A549 (cell line): Measurements from ENCODE around the gene CATSPERE.

Source experiments
- POLR2A ChIP-seq: IDR thresholded peaks from 2 replicates; pipeline ENCODE4 v1.6.1; 2012; ENCODE audit warnings: mild to moderate bottlenecking, low read length
- POLR2AphosphoS2 ChIP-seq: conservative IDR thresholded peaks from 2 replicates; pipeline ENCODE4 v1.6.1; 2012; ENCODE audit warnings: low read length, improper control_type of control experiment, inconsistent platforms
- SMC3 ChIP-seq: fragments of >200 bp; sonication (Bioruptor Twin); formaldehyde crosslinking; IDR thresholded peaks from 3 replicates; pipeline ENCODE4 v1.6.1; 2018; ENCODE audit warnings: inconsistent platforms
- TF ChIP-seq, protein P1 (sequence below): IDR thresholded peaks from 2 replicates; pipeline ENCODE4 v1.6.1; 2012
- TF ChIP-seq, protein P2 (sequence below): fragments of >200 bp; sonication (Bioruptor Twin); formaldehyde crosslinking; IDR thresholded peaks from 3 replicates; pipeline ENCODE4 v1.5.1; 2016

DNA sequence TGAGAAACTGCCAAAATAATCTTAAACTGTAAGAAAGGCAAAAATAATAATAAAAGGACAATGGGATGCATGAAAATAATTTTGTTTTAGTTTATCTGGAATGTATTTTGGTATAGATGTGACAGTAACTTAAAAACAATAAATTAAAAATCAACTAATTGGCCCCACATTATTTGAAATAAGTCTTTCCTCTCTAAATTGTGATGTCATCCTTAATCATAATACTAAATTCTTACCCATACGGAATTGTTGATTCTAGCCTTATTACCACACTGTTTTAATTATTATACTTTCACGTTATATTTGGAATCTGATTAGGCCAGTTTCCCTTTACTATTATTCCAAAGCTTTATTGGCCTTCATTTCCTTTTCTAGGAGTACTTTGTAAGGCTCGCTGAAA lies 199.5 kb downstream of the CATSPERE start:
- TF ChIP-seq SMC3, result no peak
- TF ChIP-seq POLR2A, result no peak
- TF ChIP-seq, protein P1, sequence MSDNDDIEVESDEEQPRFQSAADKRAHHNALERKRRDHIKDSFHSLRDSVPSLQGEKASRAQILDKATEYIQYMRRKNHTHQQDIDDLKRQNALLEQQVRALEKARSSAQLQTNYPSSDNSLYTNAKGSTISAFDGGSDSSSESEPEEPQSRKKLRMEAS, result no peak
- TF ChIP-seq, protein P2, sequence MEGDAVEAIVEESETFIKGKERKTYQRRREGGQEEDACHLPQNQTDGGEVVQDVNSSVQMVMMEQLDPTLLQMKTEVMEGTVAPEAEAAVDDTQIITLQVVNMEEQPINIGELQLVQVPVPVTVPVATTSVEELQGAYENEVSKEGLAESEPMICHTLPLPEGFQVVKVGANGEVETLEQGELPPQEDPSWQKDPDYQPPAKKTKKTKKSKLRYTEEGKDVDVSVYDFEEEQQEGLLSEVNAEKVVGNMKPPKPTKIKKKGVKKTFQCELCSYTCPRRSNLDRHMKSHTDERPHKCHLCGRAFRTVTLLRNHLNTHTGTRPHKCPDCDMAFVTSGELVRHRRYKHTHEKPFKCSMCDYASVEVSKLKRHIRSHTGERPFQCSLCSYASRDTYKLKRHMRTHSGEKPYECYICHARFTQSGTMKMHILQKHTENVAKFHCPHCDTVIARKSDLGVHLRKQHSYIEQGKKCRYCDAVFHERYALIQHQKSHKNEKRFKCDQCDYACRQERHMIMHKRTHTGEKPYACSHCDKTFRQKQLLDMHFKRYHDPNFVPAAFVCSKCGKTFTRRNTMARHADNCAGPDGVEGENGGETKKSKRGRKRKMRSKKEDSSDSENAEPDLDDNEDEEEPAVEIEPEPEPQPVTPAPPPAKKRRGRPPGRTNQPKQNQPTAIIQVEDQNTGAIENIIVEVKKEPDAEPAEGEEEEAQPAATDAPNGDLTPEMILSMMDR, result no peak
- TF ChIP-seq POLR2AphosphoS2, result no peak
